Uterus (tissue), 2 donors: ENCODE data around the gene ZBTB7C.

Experiments used
- POLR2A ChIP-seq, 2 donors: fragments of 450-650 bp; IDR thresholded peaks; one replicate each; pipeline ENCODE4 v1.6.1; 2016; ENCODE audit warnings: antibody characterized with exemption in 2 of 2, mild to moderate bottlenecking in 1 of 2, moderate library complexity in 1 of 2
- TF ChIP-seq, protein P1 (sequence below), 4 experiments: fragments of 200-600 bp in 2 of 4; fragments of 450-650 bp in 2 of 4; sonication (generic) in 2 of 4; IDR thresholded peaks; one replicate each; pipeline ENCODE4 v1.5.1; 2016 to 2019; ENCODE audit warnings: antibody characterized with exemption in 4 of 4, mild to moderate bottlenecking in 2 of 4, moderate library complexity in 1 of 4

DNA sequence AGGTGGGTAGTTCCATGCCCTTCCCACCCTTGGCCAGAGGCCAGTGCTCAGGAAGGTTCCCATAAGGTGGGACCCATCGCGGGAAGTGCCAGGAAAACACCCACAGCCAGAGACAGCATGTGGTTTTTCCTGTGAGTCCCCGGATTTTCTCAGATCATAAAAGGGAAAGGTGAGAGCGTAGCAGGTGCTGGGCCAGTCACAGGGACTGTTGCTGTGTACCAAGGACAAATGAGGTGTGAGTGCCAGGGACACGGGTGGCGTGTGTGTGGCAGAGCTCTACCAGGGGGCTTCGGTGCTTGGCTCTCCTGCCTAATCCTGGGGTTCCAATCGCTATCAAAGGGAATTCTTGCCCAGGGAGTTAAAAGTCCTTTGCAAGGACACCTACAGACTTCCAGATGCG, 319.2 kb downstream of the ZBTB7C start:
- TF ChIP-seq, protein P1, sequence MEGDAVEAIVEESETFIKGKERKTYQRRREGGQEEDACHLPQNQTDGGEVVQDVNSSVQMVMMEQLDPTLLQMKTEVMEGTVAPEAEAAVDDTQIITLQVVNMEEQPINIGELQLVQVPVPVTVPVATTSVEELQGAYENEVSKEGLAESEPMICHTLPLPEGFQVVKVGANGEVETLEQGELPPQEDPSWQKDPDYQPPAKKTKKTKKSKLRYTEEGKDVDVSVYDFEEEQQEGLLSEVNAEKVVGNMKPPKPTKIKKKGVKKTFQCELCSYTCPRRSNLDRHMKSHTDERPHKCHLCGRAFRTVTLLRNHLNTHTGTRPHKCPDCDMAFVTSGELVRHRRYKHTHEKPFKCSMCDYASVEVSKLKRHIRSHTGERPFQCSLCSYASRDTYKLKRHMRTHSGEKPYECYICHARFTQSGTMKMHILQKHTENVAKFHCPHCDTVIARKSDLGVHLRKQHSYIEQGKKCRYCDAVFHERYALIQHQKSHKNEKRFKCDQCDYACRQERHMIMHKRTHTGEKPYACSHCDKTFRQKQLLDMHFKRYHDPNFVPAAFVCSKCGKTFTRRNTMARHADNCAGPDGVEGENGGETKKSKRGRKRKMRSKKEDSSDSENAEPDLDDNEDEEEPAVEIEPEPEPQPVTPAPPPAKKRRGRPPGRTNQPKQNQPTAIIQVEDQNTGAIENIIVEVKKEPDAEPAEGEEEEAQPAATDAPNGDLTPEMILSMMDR (IDR thresholded peaks at IDR 0.05), result no peak
- TF ChIP-seq POLR2A (IDR thresholded peaks at IDR 0.05), result no peak
